Upper lobe of left lung (tissue), 6 donors: Measurements from ENCODE around the gene TSG101. TPM values are rescaled to one million over a fixed set of nuclear protein-coding genes. Genes with fewer than 3 reads are reported as not detected.

Experiments
- ATAC-seq, 2 donors: fragments of 200-7000 bp; cut with Tn5 transposase; one replicate each; pipeline ENCODE4 v1.9.1; 2022; ENCODE audit warnings: mild to moderate bottlenecking in 2 of 2, moderate library complexity in 2 of 2; ENCODE audit not compliant: low FRiP score in 2 of 2
- DNase-seq, 2 donors: peaks; one replicate each; pipeline ENCODE4 v3.0.0-alpha.2; 2019 to 2020
- H3K27ac ChIP-seq, 4 donors: fragments of 200-600 bp; sonication (generic); one replicate each; pipeline ENCODE4 v1.5.1; 2016 to 2019
- H3K27me3 ChIP-seq, 4 donors: fragments of 200-600 bp; sonication (generic); one replicate each; pipeline ENCODE4 v1.5.1; 2017 to 2019
- H3K36me3 ChIP-seq, 4 donors: fragments of 200-600 bp; sonication (generic); one replicate each; pipeline ENCODE4 v1.5.1; 2016 to 2019
- H3K4me1 ChIP-seq, 4 donors: fragments of 200-600 bp; sonication (generic); one replicate each; pipeline ENCODE4 v1.5.1; 2018 to 2019
- H3K4me3 ChIP-seq, 4 donors: fragments of 200-600 bp; sonication (generic); one replicate each; pipeline ENCODE4 v1.5.1; 2017 to 2019; ENCODE audit warnings: mild to moderate bottlenecking in 2 of 4, moderate library complexity in 1 of 4
- H3K9me3 ChIP-seq, 4 donors: fragments of 200-600 bp; sonication (generic); one replicate each; pipeline ENCODE4 v1.5.1; 2018 to 2019
- CTCF ChIP-seq, 6 experiments: fragments of 450-650 bp in 4 of 6; fragments of 200-600 bp in 2 of 6; sonication (generic) in 2 of 6; IDR thresholded peaks; one replicate each; pipeline ENCODE4 v1.5.1; 2016 to 2019; ENCODE audit warnings: antibody characterized with exemption in 6 of 6
- EP300 ChIP-seq, 4 donors: sonication (generic); formaldehyde crosslinking; IDR thresholded peaks; one replicate each; pipeline ENCODE4 v1.5.1; 2017; ENCODE audit warnings: antibody characterized with exemption in 4 of 4, control low read depth in 2 of 4
- POLR2A ChIP-seq, 4 donors: fragments of 450-650 bp; IDR thresholded peaks; one replicate each; pipeline ENCODE4 v1.5.1; 2016 to 2017; ENCODE audit warnings: antibody characterized with exemption in 4 of 4, mild to moderate bottlenecking in 2 of 4
- POLR2AphosphoS5 ChIP-seq, 2 donors: sonication (generic); formaldehyde crosslinking; IDR thresholded peaks; one replicate each; pipeline ENCODE4 v1.5.1; 2017; ENCODE audit warnings: antibody characterized with exemption in 2 of 2
- WGBS, 2 donors: methylation state at CpG; one replicate each; pipeline ENCODE4 v1.1.5; 2017 to 2018; 5-methylcytosine and 5-hydroxymethylcytosine counted together
- total RNA-seq, 6 donors: library from RNA; depleted of rRNA in 4 of 6; stranded (reverse); fragments of >200 nt in 4 of 6; gene quantifications; one replicate each; pipeline versions ENCODE4 v1.1.0 to v1.2.1, GENCODE V29; 2016 to 2021
- donor health status: DM: no; HTN: no; CAD: no; lungs with moderate emphysema.
- donor health status: DM: no; HTN: yes; CAD: no; lungs with severe emphysema.

The TSG101 gene
- total RNA-seq, 6 donors from 2014 or later = 40.9 to 77.2 (median 56.8) TPM

- Histone ChIP-seq H3K27me3 (no peaks in the 10 kb centered on the region), H3K4me1 (peaks cover 0 to 33% (median 2%) of the 10 kb centered on the region in 4 donors), H3K36me3 (peaks cover 0 to 46% (median 13%) of the 10 kb centered on the region in 4 donors), H3K27ac (peak overlapping the region in 1 of 4 donors; percentile 42), H3K9me3 (no peaks in the 10 kb centered on the region), H3K4me3 (no peak overlapping the region)
- WGBS, 2 donors = 78 to 88% methylated on average over 2 of the region's 2 CpGs
- TF ChIP-seq POLR2AphosphoS5 (IDR thresholded peaks at IDR 0.05) = no peak
- DNase-seq (no peak), ATAC-seq (no peak)
Measured at GRCh38 chr11:18491924-18492323, 34.8 kb downstream of the TSG101 start.

- peak in 1 of 2 donors; percentile 39 for DNase-seq
- Histone ChIP-seq H3K4me3 (no peak overlapping the region), H3K27me3 (no peaks in the 10 kb centered on the region), H3K4me1 (peaks cover 0 to 33% (median 2%) of the 10 kb centered on the region in 4 donors), H3K9me3 (no peaks in the 10 kb centered on the region), H3K36me3 (peaks cover 0 to 44% (median 10%) of the 10 kb centered on the region in 4 donors), H3K27ac (peak overlapping the region; percentile 27 to 42 (median 36))
- TF ChIP-seq POLR2A (IDR thresholded peaks at IDR 0.05) (no peak), EP300 (IDR thresholded peaks at IDR 0.05) (no peak), POLR2AphosphoS5 (IDR thresholded peaks at IDR 0.05) (no peak), CTCF (IDR thresholded peaks at IDR 0.05) (no peak)
- WGBS, 2 donors = 91 to 92% methylated on average over 15 of the region's 15 CpGs
- no peak for ATAC-seq
Measured at GRCh38 chr11:18490736-18491485, 35.8 kb downstream of the TSG101 start.

- 61 to 73% methylated on average over 1 of the region's 1 CpG for WGBS, 2 donors
- TF ChIP-seq CTCF (IDR thresholded peaks at IDR 0.05) = no peak
- no peaks in the 10 kb centered on the region for H3K9me3 ChIP-seq
- no peak for ATAC-seq
- no peak for DNase-seq
- no peaks in the 10 kb centered on the region for H3K27me3 ChIP-seq
- peaks cover 0 to 49% (median 13%) of the 10 kb centered on the region in 4 donors for H3K36me3 ChIP-seq
- peaks cover 0 to 30% (median 2%) of the 10 kb centered on the region in 4 donors for H3K4me1 ChIP-seq
- H3K4me3 ChIP-seq = no peak overlapping the region
- H3K27ac ChIP-seq = peak overlapping the region; percentile 27 to 42 (median 36)
Measured at GRCh38 chr11:18490319-18490718, 36.4 kb downstream of the TSG101 start.

- no peak overlapping the region for H3K4me3 ChIP-seq
- H3K27me3 ChIP-seq = no peaks in the 10 kb centered on the region
- no peak overlapping the region for H3K27ac ChIP-seq
- 93 to 98% methylated on average over 8 of the region's 8 CpGs for WGBS, 2 donors
- ATAC-seq (no peak), DNase-seq (peak in 1 of 2 donors; percentile 9)
- no peaks in the 10 kb centered on the region for H3K9me3 ChIP-seq
- peaks cover 20 to 67% (median 38%) of the 10 kb centered on the region in 4 donors for H3K36me3 ChIP-seq
- TF ChIP-seq POLR2A (IDR thresholded peaks at IDR 0.05) = no peak
- no peak for TF ChIP-seq CTCF (IDR thresholded peaks at IDR 0.05)
- no peak for TF ChIP-seq POLR2AphosphoS5 (IDR thresholded peaks at IDR 0.05)
- no peak for TF ChIP-seq EP300 (IDR thresholded peaks at IDR 0.05)
- peaks cover 0 to 12% (median 2%) of the 10 kb centered on the region in 4 donors for H3K4me1 ChIP-seq
Measured at GRCh38 chr11:18485913-18486528, 40.7 kb downstream of the TSG101 start.

- H3K4me1 ChIP-seq = no peaks in the 10 kb centered on the region
- H3K27me3 ChIP-seq = no peaks in the 10 kb centered on the region
- ATAC-seq = no peak
- WGBS, 2 donors = 98 to 99% methylated on average over 4 of the region's 4 CpGs
- TF ChIP-seq POLR2A (IDR thresholded peaks at IDR 0.05) (no peak), EP300 (IDR thresholded peaks at IDR 0.05) (no peak), CTCF (IDR thresholded peaks at IDR 0.05) (no peak)
- no peak for DNase-seq
- H3K9me3 ChIP-seq = no peaks in the 10 kb centered on the region
- H3K4me3 ChIP-seq = no peak overlapping the region
- peaks cover 44 to 88% (median 57%) of the 10 kb centered on the region in 4 donors for H3K36me3 ChIP-seq
- no peak overlapping the region for H3K27ac ChIP-seq
Measured at GRCh38 chr11:18479063-18479462, 47.7 kb downstream of the TSG101 start.
